K562 (cell line): Measurements from ENCODE around the gene CALML6. TPM values are rescaled to one million over a fixed set of nuclear protein-coding genes. Genes with fewer than 3 reads are reported as not detected.

ENCODE experiments used
- DDX20 ChIP-seq: fragments of 450-650 bp; IDR thresholded peaks from 2 replicates; pipeline ENCODE4 v1.6.1; 2016; ENCODE audit warnings: missing genetic modification characterization, low read depth, mild to moderate bottlenecking, missing compliant biosample characterization, moderate library complexity
- ETS1 ChIP-seq: conservative IDR thresholded peaks from 2 replicates; pipeline ENCODE4 v1.6.1; 2011; ENCODE audit warnings: low read depth, mild to moderate bottlenecking, low read length; ENCODE audit not compliant: control insufficient read depth
- ETS2 ChIP-seq: IDR thresholded peaks from 2 replicates; pipeline ENCODE4 v1.6.1; 2016; ENCODE audit warnings: borderline replicate concordance, missing genetic modification characterization, mild to moderate bottlenecking, moderate library complexity, missing compliant biosample characterization; ENCODE audit not compliant: poor library complexity, severe bottlenecking
- ETV6 ChIP-seq, 3 experiments: fragments of 150-350 bp in 1 of 3; sonication (generic) in 1 of 3; formaldehyde crosslinking in 1 of 3; IDR thresholded peaks; 2 replicates each; pipeline versions ENCODE4 v1.6.1 to v1.8.0; 2014 to 2022; ENCODE audit warnings: borderline replicate concordance in 2 of 3, low read depth in 2 of 3, antibody characterized with exemption in 1 of 3, low read length in 1 of 3, mild to moderate bottlenecking in 1 of 3, missing genetic modification reagents in 1 of 3
- FOXP1 ChIP-seq: sonication (generic); formaldehyde crosslinking; IDR thresholded peaks from 2 replicates; pipeline ENCODE4 v1.8.0; 2022; ENCODE audit warnings: mild to moderate bottlenecking, missing genetic modification reagents
- GTF2F1 ChIP-seq: IDR thresholded peaks from 2 replicates; pipeline ENCODE4 v1.6.1; 2011; ENCODE audit warnings: low read depth, low read length, improper control_type of control experiment
- HNRNPK ChIP-seq: fragments of 200-400 bp; formaldehyde crosslinking; IDR thresholded peaks from one replicate; pipeline ENCODE4 v1.6.1; 2018; ENCODE audit warnings: mild to moderate bottlenecking, low read depth, low read length; ENCODE audit not compliant: poor library complexity, severe bottlenecking
- HOXB6 ChIP-seq: fragments of 250-450 bp; sonication (Bioruptor Pico); IDR thresholded peaks from 2 replicates; pipeline ENCODE4 v1.5.1; 2022; ENCODE audit warnings: mild to moderate bottlenecking, borderline replicate concordance
- JUND ChIP-seq, 2 experiments: IDR thresholded peaks; 2 replicates in 1 of 2; 3 replicates in 1 of 2; pipeline ENCODE4 v1.6.1; 2011; ENCODE audit warnings: borderline replicate concordance in 2 of 2, low read depth in 2 of 2, low read length in 2 of 2, improper control_type of control experiment in 1 of 2, missing biosample characterization in 1 of 2, missing genetic modification characterization in 1 of 2, missing genetic modification reagents in 1 of 2
- KAT8 ChIP-seq: fragments of 450-650 bp; IDR thresholded peaks from 2 replicates; pipeline ENCODE4 v1.6.1; 2016; ENCODE audit warnings: low read depth, mild to moderate bottlenecking
- KDM5B ChIP-seq: fragments of 200-600 bp; sonication (generic); IDR thresholded peaks from 2 replicates; pipeline ENCODE4 v1.6.1; 2012; ENCODE audit warnings: low read depth, mild to moderate bottlenecking, moderate library complexity, low read length, control low read depth, inconsistent platforms; ENCODE audit not compliant: insufficient replicate concordance
- MCM5 ChIP-seq: fragments of 450-650 bp; IDR thresholded peaks from 2 replicates; pipeline ENCODE4 v1.6.1; 2016; ENCODE audit warnings: low read depth
- RHOXF2B ChIP-seq: fragments of 250-450 bp; sonication (Bioruptor Pico); conservative IDR thresholded peaks from 2 replicates; pipeline ENCODE4 v1.5.1; 2021
- SMC3 ChIP-seq: conservative IDR thresholded peaks from 2 replicates; pipeline ENCODE4 v1.6.1; 2011; ENCODE audit warnings: low read depth, low read length, improper control_type of control experiment; ENCODE audit not compliant: insufficient read depth
- TEAD4 ChIP-seq, 2 experiments: sonication (generic) in 1 of 2; formaldehyde crosslinking in 1 of 2; IDR thresholded peaks; 2 replicates each; pipeline versions ENCODE4 v1.6.1 to v1.8.0; 2012 to 2022; ENCODE audit warnings: borderline replicate concordance in 1 of 2, inconsistent platforms in 1 of 2, low read length in 1 of 2, mild to moderate bottlenecking in 1 of 2, missing genetic modification reagents in 1 of 2
- ZBTB33 ChIP-seq: sonication (generic); formaldehyde crosslinking; IDR thresholded peaks from 2 replicates; pipeline ENCODE4 v1.8.1; 2023; ENCODE audit warnings: mild to moderate bottlenecking, missing genetic modification reagents
- ZNF133 ChIP-seq: fragments of 250-450 bp; sonication (Bioruptor Pico); IDR thresholded peaks from 2 replicates; pipeline ENCODE4 v1.4.0; 2020; ENCODE audit warnings: mild to moderate bottlenecking
- ZNF134 ChIP-seq: fragments of 250-450 bp; sonication (Bioruptor Pico); conservative IDR thresholded peaks from 2 replicates; pipeline ENCODE4 v1.4.0; 2020
- ZNF212 ChIP-seq: fragments of 450-650 bp; formaldehyde crosslinking; IDR thresholded peaks from 2 replicates; pipeline ENCODE4 v1.4.0; 2020; ENCODE audit warnings: mild to moderate bottlenecking
- ZNF224 ChIP-seq: sonication (generic); formaldehyde crosslinking; IDR thresholded peaks from 2 replicates; pipeline ENCODE4 v1.8.0; 2022; ENCODE audit warnings: mild to moderate bottlenecking, missing genetic modification reagents
- ZNF436 ChIP-seq: fragments of 250-450, 450-650 bp; sonication (Bioruptor Pico); formaldehyde crosslinking; IDR thresholded peaks from 2 replicates; pipeline ENCODE4 v1.7.0; 2020; ENCODE audit warnings: mild to moderate bottlenecking
- ZNF444 ChIP-seq: fragments of 250-450 bp; sonication (Bioruptor Pico); IDR thresholded peaks from 2 replicates; pipeline ENCODE4 v1.4.0; 2020; ENCODE audit warnings: mild to moderate bottlenecking, moderate library complexity
- ZNF445 ChIP-seq: fragments of 250-450 bp; sonication (Bioruptor Pico); IDR thresholded peaks from 2 replicates; pipeline ENCODE4 v1.4.0; 2020; ENCODE audit warnings: low read depth, mild to moderate bottlenecking, moderate library complexity
- ZNF79 ChIP-seq: fragments of 250-450 bp; sonication (Bioruptor Pico); IDR thresholded peaks from 2 replicates; pipeline ENCODE4 v1.4.0; 2020; ENCODE audit warnings: low read depth, mild to moderate bottlenecking, moderate library complexity
- polyA plus RNA-seq, 8 experiments: library from polyadenylated mRNA; depleted of rRNA in 4 of 8; stranded (reverse) in 5 of 8; unstranded in 3 of 8; fragments of >200 nt; fragmentation: Nextera tagmentation in 2 of 8; fragmentation: Illumina TruSeq in 1 of 8; extraction: Ambion mirVana in 2 of 8; extraction: Trizol in 1 of 8; gene quantifications; 2 replicates each; pipeline versions ENCODE4 v1.2.1 to v1.2.3, GENCODE V29; 2011 to 2014; ENCODE audit warnings: inconsistent platforms in 1 of 8, missing spikeins in 1 of 8
- total RNA-seq, 7 experiments: library from RNA; depleted of rRNA in 6 of 7; stranded (reverse); fragments of >200 nt in 6 of 7; fragmentation: Illumina TruSeq in 2 of 7; extraction: Trizol in 2 of 7; gene quantifications; 2 replicates each; pipeline versions ENCODE4 v1.2.1 to v1.2.3, GENCODE V29; 2011 to 2021; ENCODE audit warnings: low replicate concordance in 1 of 7

Gene CALML6
- total and polyA plus RNA-seq, 9 of the 15 experiments (the other 6 are each of a cell fraction or from before 2014, with no cell fraction given), result 0.14 TPM; not detected in 8

GRCh38 chr1:1883092-1883873, 31.8 kb upstream of the CALML6 start (continued):
- no peak for TF ChIP-seq HOXB6 (CRISPR knock-in tag)
- no peak for TF ChIP-seq MCM5
- TF ChIP-seq RHOXF2B (CRISPR knock-in tag), result no peak
- TF ChIP-seq HNRNPK, result no peak
- TF ChIP-seq JUND (IDR thresholded peaks at IDR 0.05; ENCODE audit: borderline replicate concordance, low read depth, low read length), result peak; percentile 44; the same call in 1 of the 2 replicates
- TF ChIP-seq JUND (tag; IDR thresholded peaks at IDR 0.05; ENCODE audit: borderline replicate concordance, low read depth, low read length), result no peak; the same call in 2 of the 3 replicates
- TF ChIP-seq ZNF134 (CRISPR knock-in tag), result no peak
- TF ChIP-seq ZNF133, result no peak
- TF ChIP-seq ZBTB33 (CRISPR knock-in tag), result no peak
- TF ChIP-seq ZNF224 (CRISPR knock-in tag), result no peak
- TF ChIP-seq KDM5B, result no peak
- no peak for TF ChIP-seq SMC3
- TF ChIP-seq ZNF212, result no peak
- TF ChIP-seq ETS1, result no peak
- no peak for TF ChIP-seq DDX20 (tag)
- TF ChIP-seq ZNF444 (CRISPR knock-in tag), result no peak
- no peak for TF ChIP-seq ZNF436 (CRISPR knock-in tag)
- no peak for TF ChIP-seq ETS2 (tag)
- TF ChIP-seq ZNF445 (CRISPR knock-in tag), result no peak
- TF ChIP-seq ZNF79, result no peak
- TF ChIP-seq KAT8, result no peak
- peak; percentile 95 for TF ChIP-seq TEAD4 (IDR thresholded peaks at IDR 0.05; ENCODE audit: low read length)
- no peak for TF ChIP-seq TEAD4 (CRISPR knock-in tag; IDR thresholded peaks at IDR 0.05; ENCODE audit: borderline replicate concordance)
- TF ChIP-seq FOXP1 (CRISPR knock-in tag), result no peak
- TF ChIP-seq GTF2F1, result no peak
- no peak for TF ChIP-seq ETV6 (IDR thresholded peaks at IDR 0.05; ENCODE audit: borderline replicate concordance in 1 of 2, low read depth in 2 of 2, low read length in 1 of 2)
- TF ChIP-seq ETV6 (CRISPR knock-in tag; IDR thresholded peaks at IDR 0.05; ENCODE audit: borderline replicate concordance), result no peak
